K562 (cell line): ENCODE data around the gene NUB1. TPM values are rescaled to one million over a fixed set of nuclear protein-coding genes. Genes with fewer than 3 reads are reported as not detected.

ENCODE experiments used
- GATAD2B ChIP-seq: fragments of 450-650 bp; IDR thresholded peaks from 2 replicates; pipeline ENCODE4 v1.6.1; 2017; ENCODE audit warnings: mild to moderate bottlenecking, borderline replicate concordance
- MXI1 ChIP-seq: IDR thresholded peaks from 2 replicates; pipeline ENCODE4 v1.6.1; 2011; ENCODE audit warnings: low read depth, mild to moderate bottlenecking, improper control_type of control experiment, low read length
- PHF21A ChIP-seq: fragments of 450-650 bp; IDR thresholded peaks from 2 replicates; pipeline ENCODE4 v1.6.1; 2017; ENCODE audit warnings: low read depth, borderline replicate concordance
- polyA plus RNA-seq, 8 experiments: library from polyadenylated mRNA; depleted of rRNA in 4 of 8; stranded (reverse) in 5 of 8; unstranded in 3 of 8; fragments of >200 nt; fragmentation: Nextera tagmentation in 2 of 8; fragmentation: Illumina TruSeq in 1 of 8; extraction: Ambion mirVana in 2 of 8; extraction: Trizol in 1 of 8; gene quantifications; 2 replicates each; pipeline versions ENCODE4 v1.2.1 to v1.2.3, GENCODE V29; 2011 to 2014; ENCODE audit warnings: inconsistent platforms in 1 of 8, missing spikeins in 1 of 8
- total RNA-seq, 7 experiments: library from RNA; depleted of rRNA in 6 of 7; stranded (reverse); fragments of >200 nt in 6 of 7; fragmentation: Illumina TruSeq in 2 of 7; extraction: Trizol in 2 of 7; gene quantifications; 2 replicates each; pipeline versions ENCODE4 v1.2.1 to v1.2.3, GENCODE V29; 2011 to 2021; ENCODE audit warnings: low replicate concordance in 1 of 7
- TF ChIP-seq, protein P1 (sequence below), 2 experiments: fragments of 450-650 bp; IDR thresholded peaks; 2 replicates each; pipeline ENCODE4 v1.6.1; 2016; ENCODE audit warnings: mild to moderate bottlenecking in 2 of 2, borderline replicate concordance in 1 of 2, low read depth in 1 of 2, moderate library complexity in 1 of 2
- TF ChIP-seq, protein P2 (sequence below): fragments of 450-650 bp; IDR thresholded peaks from 2 replicates; pipeline ENCODE4 v1.6.1; 2017; ENCODE audit warnings: antibody characterized with exemption

Gene NUB1
- total and polyA plus RNA-seq, 9 of the 15 experiments (the other 6 are each of a cell fraction or from before 2014, with no cell fraction given), result 43.2 to 159 (median 85.2) TPM

DNA sequence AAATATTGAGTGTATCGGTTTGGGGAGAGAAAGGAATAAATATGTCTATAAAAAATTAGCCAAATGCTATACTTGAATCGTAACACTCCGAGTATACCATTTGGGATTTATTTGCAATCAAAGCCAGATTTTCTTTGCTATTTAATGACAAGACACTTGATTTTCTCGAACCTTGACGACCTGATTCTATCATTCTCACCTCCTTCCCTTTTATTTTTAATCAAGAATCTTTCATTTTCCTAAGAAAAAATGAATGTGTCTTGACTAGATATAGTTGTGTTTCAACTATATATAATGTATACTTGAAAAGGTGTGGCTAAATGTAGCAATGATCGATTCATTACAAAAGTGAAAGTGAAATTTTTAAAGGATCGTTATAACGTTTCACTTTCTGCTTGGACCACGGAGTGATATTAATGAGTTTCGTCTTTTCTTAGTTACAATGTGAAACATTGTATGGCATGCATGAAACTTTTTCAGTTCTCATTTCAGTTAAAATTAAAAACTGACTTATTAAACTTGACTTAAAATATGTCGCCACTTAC, 562 bp downstream of the NUB1 start (continued):
- TF ChIP-seq, protein P1, sequence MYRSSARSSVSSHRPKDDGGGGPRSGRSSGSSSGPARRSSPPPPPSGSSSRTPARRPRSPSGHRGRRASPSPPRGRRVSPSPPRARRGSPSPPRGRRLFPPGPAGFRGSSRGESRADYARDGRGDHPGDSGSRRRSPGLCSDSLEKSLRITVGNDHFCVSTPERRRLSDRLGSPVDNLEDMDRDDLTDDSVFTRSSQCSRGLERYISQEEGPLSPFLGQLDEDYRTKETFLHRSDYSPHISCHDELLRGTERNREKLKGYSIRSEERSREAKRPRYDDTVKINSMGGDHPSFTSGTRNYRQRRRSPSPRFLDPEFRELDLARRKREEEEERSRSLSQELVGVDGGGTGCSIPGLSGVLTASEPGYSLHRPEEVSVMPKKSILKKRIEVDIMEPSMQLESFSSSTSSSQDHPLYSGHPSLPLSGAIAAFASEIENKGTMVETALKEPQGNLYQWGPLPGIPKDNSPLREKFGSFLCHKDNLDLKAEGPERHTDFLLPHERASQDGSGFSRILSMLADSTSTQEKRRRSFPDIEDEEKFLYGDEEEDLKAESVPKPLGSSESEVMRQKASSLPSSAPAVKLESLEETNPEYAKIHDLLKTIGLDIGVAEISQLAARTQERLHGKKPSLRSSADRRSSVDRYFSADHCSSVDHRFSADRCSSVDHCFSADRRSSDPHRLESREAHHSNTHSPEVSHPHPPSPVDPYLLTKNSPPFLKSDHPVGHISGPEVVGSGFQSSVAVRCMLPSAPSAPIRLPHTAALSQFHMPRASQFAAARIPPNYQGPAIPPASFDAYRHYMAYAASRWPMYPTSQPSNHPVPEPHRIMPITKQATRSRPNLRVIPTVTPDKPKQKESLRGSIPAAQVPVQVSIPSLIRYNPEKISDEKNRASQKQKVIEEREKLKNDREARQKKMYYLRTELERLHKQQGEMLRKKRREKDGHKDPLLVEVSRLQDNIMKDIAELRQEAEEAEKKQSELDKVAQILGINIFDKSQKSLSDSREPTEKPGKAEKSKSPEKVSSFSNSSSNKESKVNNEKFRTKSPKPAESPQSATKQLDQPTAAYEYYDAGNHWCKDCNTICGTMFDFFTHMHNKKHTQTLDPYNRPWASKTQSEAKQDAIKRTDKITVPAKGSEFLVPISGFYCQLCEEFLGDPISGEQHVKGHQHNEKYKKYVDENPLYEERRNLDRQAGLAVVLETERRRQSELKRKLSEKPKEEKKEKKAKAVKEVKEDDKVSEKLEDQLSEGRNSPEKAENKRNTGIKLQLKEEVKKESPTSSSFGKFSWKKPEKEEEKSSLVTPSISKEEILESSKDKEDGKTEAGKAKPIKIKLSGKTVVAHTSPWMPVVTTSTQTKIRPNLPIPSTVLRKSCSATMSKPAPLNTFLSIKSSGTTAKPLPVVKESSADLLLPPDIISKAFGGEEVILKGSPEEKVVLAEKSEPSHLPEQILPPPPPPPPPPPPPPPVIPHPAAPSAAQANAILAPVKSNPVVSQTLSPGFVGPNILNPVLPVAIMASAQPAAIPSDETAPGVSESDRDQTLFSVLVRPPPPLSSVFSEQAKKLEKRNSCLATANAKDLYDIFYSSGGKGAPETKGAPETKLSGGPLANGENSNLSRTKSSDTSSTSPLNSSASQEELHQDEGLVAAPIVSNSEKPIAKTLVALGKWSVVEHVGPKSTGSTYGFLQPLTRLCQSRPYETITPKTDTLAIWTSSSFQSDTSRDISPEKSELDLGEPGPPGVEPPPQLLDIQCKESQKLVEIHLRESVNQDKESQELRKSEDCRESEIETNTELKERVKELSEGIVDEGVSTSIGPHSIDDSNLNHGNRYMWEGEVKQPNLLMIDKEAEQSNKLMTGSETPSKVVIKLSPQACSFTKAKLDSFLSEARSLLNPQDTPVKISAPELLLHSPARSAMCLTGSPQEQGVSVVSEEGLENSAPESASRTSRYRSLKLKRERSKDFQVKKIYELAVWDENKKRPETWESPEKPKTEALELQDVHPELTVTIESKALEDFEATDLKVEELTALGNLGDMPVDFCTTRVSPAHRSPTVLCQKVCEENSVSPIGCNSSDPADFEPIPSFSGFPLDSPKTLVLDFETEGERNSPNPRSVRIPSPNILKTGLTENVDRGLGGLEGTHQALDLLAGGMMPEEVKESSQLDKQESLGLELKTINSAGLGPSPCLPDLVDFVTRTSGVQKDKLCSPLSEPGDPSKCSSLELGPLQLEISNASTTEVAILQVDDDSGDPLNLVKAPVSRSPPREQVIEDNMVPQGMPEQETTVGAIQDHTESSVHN (IDR thresholded peaks at IDR 0.05; ENCODE audit: borderline replicate concordance in 1 of 2, low read depth in 1 of 2), result no peak
- peak; percentile 93 for TF ChIP-seq PHF21A
- peak; percentile 31; the same call in 1 of the 2 replicates for TF ChIP-seq MXI1
- TF ChIP-seq, protein P2, sequence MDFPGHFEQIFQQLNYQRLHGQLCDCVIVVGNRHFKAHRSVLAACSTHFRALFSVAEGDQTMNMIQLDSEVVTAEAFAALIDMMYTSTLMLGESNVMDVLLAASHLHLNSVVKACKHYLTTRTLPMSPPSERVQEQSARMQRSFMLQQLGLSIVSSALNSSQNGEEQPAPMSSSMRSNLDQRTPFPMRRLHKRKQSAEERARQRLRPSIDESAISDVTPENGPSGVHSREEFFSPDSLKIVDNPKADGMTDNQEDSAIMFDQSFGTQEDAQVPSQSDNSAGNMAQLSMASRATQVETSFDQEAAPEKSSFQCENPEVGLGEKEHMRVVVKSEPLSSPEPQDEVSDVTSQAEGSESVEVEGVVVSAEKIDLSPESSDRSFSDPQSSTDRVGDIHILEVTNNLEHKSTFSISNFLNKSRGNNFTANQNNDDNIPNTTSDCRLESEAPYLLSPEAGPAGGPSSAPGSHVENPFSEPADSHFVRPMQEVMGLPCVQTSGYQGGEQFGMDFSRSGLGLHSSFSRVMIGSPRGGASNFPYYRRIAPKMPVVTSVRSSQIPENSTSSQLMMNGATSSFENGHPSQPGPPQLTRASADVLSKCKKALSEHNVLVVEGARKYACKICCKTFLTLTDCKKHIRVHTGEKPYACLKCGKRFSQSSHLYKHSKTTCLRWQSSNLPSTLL, result no peak
- TF ChIP-seq GATAD2B, result 0 out of 2 replicates have a peak, but pooled peaks have one; percentile 54
- TF ChIP-seq, all 486 proteins: peak for 17
